HG03175 (cell line): ENCODE results near the gene SLC26A4.
"Not testable (repeated sequence)": the region's sequence is repeated elsewhere in the genome, so short reads cannot be mapped to it uniquely, and the experiment has no call there.

ENCODE experiments used
- ATAC-seq: cut with Tn5 transposase; IDR thresholded peaks from one replicate; pipeline ENCODE4 v1.9.1; 2021; ENCODE audit warnings: mild to moderate bottlenecking, moderate library complexity; ENCODE audit not compliant: unreplicated experiment

The SLC26A4 gene

GRCh38 chr7:107660381-107661080 is at the start of gene SLC26A4:
Gene SLC26A4, plus strand, starts transcription at chr7:107660828. Its CDS starts 814 bp downstream, at chr7:107661642.
- ATAC-seq = peak; percentile 51

- no peak for ATAC-seq
Observed at GRCh38 chr7:107613439-107613838, 47.2 kb upstream of the SLC26A4 start.

- ATAC-seq = no peak
Observed at GRCh38 chr7:107613948-107614347, 46.7 kb upstream of the SLC26A4 start.

GRCh38 chr7:107614425-107614824 is 46.2 kb upstream of the SLC26A4 start:
- ATAC-seq = no peak

GRCh38 chr7:107615910-107616680 is 44.5 kb upstream of the SLC26A4 start:
- no peak for ATAC-seq

- no peak for ATAC-seq
Observed at GRCh38 chr7:107622429-107622828, 38.2 kb upstream of the SLC26A4 start.

GRCh38 chr7:107622894-107623293 is 37.7 kb upstream of the SLC26A4 start:
- ATAC-seq = no peak

GRCh38 chr7:107627002-107627401 is 33.6 kb upstream of the SLC26A4 start:
- no peak for ATAC-seq

- no peak for ATAC-seq
Observed at GRCh38 chr7:107628461-107629064, 32.1 kb upstream of the SLC26A4 start.

GRCh38 chr7:107630342-107630741 is 30.3 kb upstream of the SLC26A4 start:
- no peak for ATAC-seq

- no peak for ATAC-seq
Observed at GRCh38 chr7:107631588-107632491, 28.8 kb upstream of the SLC26A4 start.

- ATAC-seq = no peak
Observed at GRCh38 chr7:107632492-107632865, 28.1 kb upstream of the SLC26A4 start.

GRCh38 chr7:107638594-107638993 is 22.0 kb upstream of the SLC26A4 start:
- ATAC-seq = peak; percentile 94

GRCh38 chr7:107639070-107639469 is 21.6 kb upstream of the SLC26A4 start:
- ATAC-seq = not testable (repeated sequence)

GRCh38 chr7:107641676-107642075 is 19.0 kb upstream of the SLC26A4 start:
- ATAC-seq = no peak

GRCh38 chr7:107642501-107642900 is 18.1 kb upstream of the SLC26A4 start:
- ATAC-seq = no peak

GRCh38 chr7:107643407-107643806 is 17.2 kb upstream of the SLC26A4 start:
- no peak for ATAC-seq

GRCh38 chr7:107643938-107644308 is 16.7 kb upstream of the SLC26A4 start:
- no peak for ATAC-seq

GRCh38 chr7:107644309-107644974 is 16.2 kb upstream of the SLC26A4 start:
- ATAC-seq = no peak

GRCh38 chr7:107652642-107653041 is 8.0 kb upstream of the SLC26A4 start:
- no peak for ATAC-seq
